ENCODE results near the gene B3GAT1. TPM values are rescaled to one million over a fixed set of nuclear protein-coding genes. Genes with fewer than 3 reads are reported as not detected.

The B3GAT1 gene
- total RNA-seq, 1 donor from 2014 or later: 0.27 TPM

GRCh38 chr11:134443246-134443645 lies 31.2 kb upstream of the B3GAT1 start:
- intact Hi-C loops (cut with DNase I): no loop called here
- no peak for DNase-seq (ENCODE audit: low spot score)

- intact Hi-C loops (cut with DNase I): no loop called here
- DNase-seq (ENCODE audit: low spot score): no peak
Measured at GRCh38 chr11:134442246-134442645, 30.2 kb upstream of the B3GAT1 start.

GRCh38 chr11:134441706-134442105 lies 29.7 kb upstream of the B3GAT1 start:
- DNase-seq (ENCODE audit: low spot score): no peak
- intact Hi-C loops (cut with DNase I): no loop called here

- no peak for DNase-seq (ENCODE audit: low spot score)
- intact Hi-C loops (cut with DNase I): no loop called here
Measured at GRCh38 chr11:134441281-134441680, 29.2 kb upstream of the B3GAT1 start.

GRCh38 chr11:134440851-134441250 lies 28.8 kb upstream of the B3GAT1 start:
- intact Hi-C loops (cut with DNase I): no loop called here
- DNase-seq (ENCODE audit: low spot score): no peak

- intact Hi-C loops (cut with DNase I): no loop called here
- DNase-seq (ENCODE audit: low spot score): no peak
Measured at GRCh38 chr11:134438542-134439537, 26.8 kb upstream of the B3GAT1 start.

GRCh38 chr11:134437821-134438220 lies 25.8 kb upstream of the B3GAT1 start:
- no peak for DNase-seq (ENCODE audit: low spot score)
- intact Hi-C loops (cut with DNase I): no loop called here

GRCh38 chr11:134436781-134437180 lies 24.7 kb upstream of the B3GAT1 start:
- peak; percentile 51 for DNase-seq (ENCODE audit: low spot score)

GRCh38 chr11:134433806-134434205 lies 21.8 kb upstream of the B3GAT1 start:
- no peak for DNase-seq (ENCODE audit: low spot score)
- intact Hi-C loops (cut with DNase I): no loop called here

More at GRCh38 chr11:134436781-134437180, 24.7 kb upstream of the B3GAT1 start:
- intact Hi-C loops (cut with DNase I): no loop called here

- no peak for DNase-seq (ENCODE audit: low spot score)
- intact Hi-C loops (cut with DNase I): no loop called here
Measured at GRCh38 chr11:134433251-134433650, 21.2 kb upstream of the B3GAT1 start.

- intact Hi-C loops (cut with DNase I): no loop called here
- no peak for DNase-seq (ENCODE audit: low spot score)
Measured at GRCh38 chr11:134432776-134433175, 20.7 kb upstream of the B3GAT1 start.

- intact Hi-C loops (cut with DNase I): no loop called here
- no peak for DNase-seq (ENCODE audit: low spot score)
Measured at GRCh38 chr11:134429106-134429505, 17.1 kb upstream of the B3GAT1 start.

GRCh38 chr11:134425816-134426536 lies 13.9 kb upstream of the B3GAT1 start:
- DNase-seq (ENCODE audit: low spot score): no peak
- intact Hi-C loops (cut with DNase I): no loop called here

GRCh38 chr11:134425413-134425812 lies 13.4 kb upstream of the B3GAT1 start:
- no peak for DNase-seq (ENCODE audit: low spot score)
- intact Hi-C loops (cut with DNase I): no loop called here

- DNase-seq (ENCODE audit: low spot score): no peak
- intact Hi-C loops (cut with DNase I): no loop called here
Measured at GRCh38 chr11:134423106-134423505, 11.1 kb upstream of the B3GAT1 start.

GRCh38 chr11:134417871-134418840 lies 6.1 kb upstream of the B3GAT1 start:
- intact Hi-C loops (cut with DNase I): no loop called here
- no peak for DNase-seq (ENCODE audit: low spot score)

- intact Hi-C loops (cut with DNase I): no loop called here
- no peak for DNase-seq (ENCODE audit: low spot score)
Measured at GRCh38 chr11:134416726-134417125, 4.7 kb upstream of the B3GAT1 start.

GRCh38 chr11:134414766-134415765 lies 3.0 kb upstream of the B3GAT1 start:
- intact Hi-C loops (cut with DNase I): no loop called here
- no peak for DNase-seq (ENCODE audit: low spot score)

Data from cardiac septum (tissue), 1 donor.